Measurements from ENCODE around the gene OPCML.

- TF ChIP-seq ZNF565 (CRISPR knock-in tag; conservative IDR thresholded peaks at IDR 0.05; ENCODE audit: low read depth) = no peak
- TF ChIP-seq OSR1 (CRISPR knock-in tag; IDR thresholded peaks at IDR 0.05) = no peak
- no peak for TF ChIP-seq PATZ1 (CRISPR knock-in tag; IDR thresholded peaks at IDR 0.05; ENCODE audit: borderline replicate concordance)
- TF ChIP-seq RARB (CRISPR knock-in tag; IDR thresholded peaks at IDR 0.05) = no peak
- TF ChIP-seq ISL1 (CRISPR knock-in tag; IDR thresholded peaks at IDR 0.05) = no peak
- TF ChIP-seq CREB5 (CRISPR knock-in tag; IDR thresholded peaks at IDR 0.05; ENCODE audit: low read depth) = no peak
Observed at GRCh38 chr11:132424433-132424832, 1107.9 kb downstream of the OPCML start.

Measured in SK-N-SH treated with all-trans-retinoic acid at 6 μM for 48 hours (cell line).